HEK293 (cell line): Measurements from ENCODE around the gene RHOG.

Experiments
- FEZF1 ChIP-seq: fragments of 450-650 bp; formaldehyde crosslinking; IDR thresholded peaks from 2 replicates; pipeline ENCODE4 v1.5.1; 2016; ENCODE audit warnings: missing biosample characterization, missing genetic modification characterization
- MEIS1 ChIP-seq: sonication (generic); formaldehyde crosslinking; IDR thresholded peaks from 2 replicates; pipeline ENCODE4 v1.8.1; 2022; ENCODE audit warnings: missing genetic modification reagents, mild to moderate bottlenecking, borderline replicate concordance

GRCh38 chr11:3888876-3889275 lies 48.1 kb upstream of the RHOG start:
- TF ChIP-seq FEZF1 (tag by site-specific recombination) (no peak), MEIS1 (CRISPR knock-in tag) (no peak)
